Measurements from ENCODE around the gene IL27RA.

The IL27RA gene

DNA sequence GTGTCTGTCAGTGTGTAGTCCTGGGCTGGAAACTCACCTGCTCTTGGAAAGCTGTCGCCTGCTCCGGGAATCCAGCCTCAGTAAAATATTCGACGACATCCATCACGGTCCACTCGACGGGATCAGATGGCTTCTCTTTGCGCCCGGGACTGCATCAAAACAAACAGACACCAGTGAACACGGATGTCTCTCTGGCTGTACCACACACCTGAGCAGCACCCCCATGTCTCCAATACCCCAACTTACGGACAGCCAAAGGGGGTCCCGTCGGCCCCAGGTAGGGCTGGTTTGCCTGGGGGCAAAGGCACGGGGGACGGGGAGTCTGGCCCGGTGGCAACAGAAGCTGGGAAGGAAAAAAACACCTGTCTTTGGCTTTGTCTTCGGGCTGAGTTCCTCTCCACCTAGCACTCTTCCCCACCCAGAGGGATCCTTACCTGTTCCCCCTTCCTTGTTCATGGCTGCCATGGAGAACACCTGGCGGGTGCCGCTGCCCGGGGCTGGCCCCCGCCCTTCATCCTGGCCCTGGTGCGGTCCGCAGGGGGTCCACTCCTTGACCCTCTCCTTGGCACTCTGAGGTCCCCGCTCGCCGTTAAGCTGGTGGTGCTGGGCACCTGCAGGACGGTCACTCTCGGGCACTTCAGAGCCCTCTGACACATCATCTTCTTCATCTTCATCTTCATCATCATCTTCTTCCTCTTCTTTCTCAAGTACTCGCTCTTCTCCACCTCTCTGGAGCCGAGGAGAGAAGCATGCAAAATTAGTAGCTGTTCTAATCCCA lies 57.3 kb downstream of the IL27RA start:
- DNase-seq (ENCODE audit: low spot score), result no peak

DNA sequence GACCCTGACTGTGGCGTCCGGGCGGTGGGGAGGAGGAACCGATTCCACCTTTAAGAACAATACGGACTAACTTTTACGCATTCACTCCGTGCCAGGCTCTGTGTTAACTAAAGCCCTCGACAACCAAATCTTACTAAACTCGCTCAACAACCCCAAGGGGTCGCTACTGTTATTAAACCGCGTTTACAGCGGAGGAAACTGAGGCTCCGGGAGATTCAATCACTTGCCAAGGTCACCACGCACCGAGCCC lies 57.8 kb downstream of the IL27RA start:
- DNase-seq (ENCODE audit: low spot score), result no peak

DNA sequence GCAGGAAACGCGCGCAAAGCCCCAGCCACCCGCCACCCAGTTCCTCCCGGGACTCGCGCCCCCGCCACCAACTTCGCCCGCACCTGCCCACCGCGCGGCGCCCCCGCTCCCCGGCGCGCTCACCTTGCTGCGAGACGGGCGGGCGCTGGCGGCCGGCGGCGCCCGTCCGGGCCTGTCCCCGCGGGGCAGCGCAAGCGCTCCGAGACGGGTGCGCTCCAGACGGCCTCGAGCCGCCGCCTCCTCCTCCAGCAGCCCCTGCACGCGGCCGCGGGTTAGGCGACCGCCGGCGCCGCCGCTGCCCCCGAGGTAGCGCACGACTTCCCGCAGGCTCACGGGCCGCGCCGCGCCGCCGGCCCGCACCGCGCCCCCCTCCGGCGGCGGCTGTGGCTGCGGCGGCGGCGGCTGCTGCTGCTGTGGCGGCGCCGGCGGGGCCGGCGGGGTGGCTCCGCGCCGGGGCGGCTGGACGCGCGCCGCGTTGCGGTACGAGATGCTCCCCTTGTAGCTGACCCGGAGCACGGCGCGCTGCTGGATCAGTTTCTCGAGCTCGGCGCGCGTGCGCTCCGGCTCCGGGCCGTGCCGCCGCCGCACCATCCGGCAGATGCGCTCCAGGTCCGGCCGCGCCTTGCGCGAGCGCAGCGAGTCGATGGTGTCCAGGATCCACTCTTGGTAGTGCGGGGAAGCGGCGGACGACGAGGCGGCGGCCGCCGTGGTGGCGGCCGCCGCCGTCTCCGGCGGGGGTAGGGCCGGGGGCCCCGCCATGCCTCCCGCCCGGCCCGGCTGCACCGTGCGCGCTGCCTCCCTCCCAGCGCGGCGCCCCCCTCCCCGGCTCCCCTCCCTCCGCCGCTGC lies 58.3 kb downstream of the IL27RA start:
- peak; percentile 66 for DNase-seq (ENCODE audit: low spot score)

DNA sequence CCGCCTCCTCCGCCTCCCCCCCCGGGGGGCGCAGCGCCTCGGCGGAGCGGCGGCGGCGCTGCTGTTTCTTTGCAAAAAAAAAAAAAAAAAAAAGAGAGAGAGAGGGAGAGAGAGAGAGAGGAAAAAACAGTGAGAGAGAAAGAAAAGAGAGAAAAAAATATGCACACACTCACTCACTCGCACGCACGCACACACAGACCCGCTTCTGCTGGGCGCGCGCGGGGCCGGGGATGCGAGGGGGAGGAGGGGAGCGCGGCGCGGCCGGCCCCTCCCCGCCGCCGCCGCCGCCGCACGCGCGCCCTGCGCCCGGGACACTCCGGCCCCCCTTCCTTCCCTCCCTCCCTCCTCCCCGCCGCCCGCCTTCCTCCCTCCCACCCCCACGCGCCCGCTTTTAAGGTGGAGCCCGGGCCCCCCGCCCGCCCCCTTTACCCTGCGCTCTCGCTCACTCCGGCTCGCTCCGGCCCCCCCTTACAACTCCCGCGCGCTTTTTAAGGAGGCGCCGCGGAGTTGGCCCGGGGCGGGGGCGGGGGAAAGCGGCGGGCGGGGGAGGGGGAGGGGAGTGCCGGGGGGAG lies 59.0 kb downstream of the IL27RA start, which contains the start of gene SAMD1:
Gene SAMD1, minus strand, starts transcription at position 243 of the 572 bp plus-strand sequence.
- peak; percentile 80 for DNase-seq (ENCODE audit: low spot score)

DNA sequence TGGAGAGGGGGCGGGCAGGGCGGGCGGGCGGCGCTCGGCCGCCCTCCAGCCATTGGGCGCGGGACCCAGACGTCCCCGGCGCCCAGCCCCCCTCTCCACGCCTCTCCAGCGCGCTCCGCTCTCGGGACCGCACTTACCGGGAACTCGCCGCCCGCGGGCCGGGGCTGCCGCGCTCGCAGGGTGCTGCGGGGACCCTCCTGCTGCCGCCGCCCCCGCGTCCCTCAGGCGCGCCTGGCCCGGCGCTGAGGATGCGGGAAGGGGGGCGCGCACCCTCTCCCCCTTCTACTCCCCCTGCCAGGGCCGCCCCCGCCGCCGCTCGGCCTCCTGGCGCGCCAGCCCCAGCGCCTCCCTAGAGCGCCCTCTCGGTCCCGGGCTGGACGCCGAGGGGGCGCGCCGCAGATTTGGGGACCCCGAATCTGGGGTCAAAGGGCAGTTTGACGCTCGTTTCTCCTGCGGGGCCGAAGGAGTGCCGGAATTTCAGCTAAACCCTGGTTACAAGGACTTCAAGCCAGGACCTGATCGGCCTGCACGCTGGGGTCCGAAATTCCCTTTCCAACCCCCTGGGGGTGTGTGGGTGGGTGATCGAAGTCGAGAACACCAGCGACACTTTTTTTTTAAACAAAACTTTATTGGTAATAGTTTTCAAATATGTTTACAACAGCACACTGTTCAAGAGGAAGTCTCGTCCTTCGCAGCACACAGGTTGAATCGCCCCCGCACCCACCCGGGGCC lies 59.7 kb downstream of the IL27RA start:
- peak; percentile 52 for DNase-seq (ENCODE audit: low spot score)

DNA sequence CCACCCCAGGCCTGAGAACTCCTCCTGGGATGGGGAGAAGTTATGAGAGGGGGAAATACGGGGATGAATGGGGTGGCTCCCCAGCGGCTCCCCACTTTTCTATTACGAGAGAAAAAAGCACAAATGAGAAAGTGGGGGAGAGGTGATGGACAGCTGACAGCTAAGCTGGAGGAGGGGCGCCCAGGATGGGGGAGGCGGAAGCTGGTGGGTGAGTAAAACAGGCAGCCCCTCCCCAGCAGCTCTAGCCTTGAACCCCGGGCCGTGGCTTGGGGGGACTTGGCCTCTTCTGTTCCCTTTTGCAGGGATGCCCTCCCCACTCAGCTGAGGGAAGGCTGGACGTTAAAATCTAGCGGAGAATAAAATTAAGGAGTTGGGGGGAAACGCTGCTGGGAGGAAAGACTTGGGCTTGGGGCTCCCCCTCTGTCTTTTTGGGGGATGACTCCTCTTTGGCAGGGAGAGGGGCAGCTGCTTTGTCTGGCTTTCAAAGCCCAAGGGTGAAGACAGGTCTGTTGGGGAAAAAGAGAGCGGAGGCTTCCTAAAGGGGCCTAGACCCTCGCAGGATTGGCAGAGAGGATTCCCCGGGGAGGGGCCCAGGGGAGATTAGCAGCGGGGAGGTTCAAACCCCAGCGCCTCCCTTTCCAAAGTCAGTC lies 60.4 kb downstream of the IL27RA start:
- DNase-seq (ENCODE audit: low spot score), result no peak

DNA sequence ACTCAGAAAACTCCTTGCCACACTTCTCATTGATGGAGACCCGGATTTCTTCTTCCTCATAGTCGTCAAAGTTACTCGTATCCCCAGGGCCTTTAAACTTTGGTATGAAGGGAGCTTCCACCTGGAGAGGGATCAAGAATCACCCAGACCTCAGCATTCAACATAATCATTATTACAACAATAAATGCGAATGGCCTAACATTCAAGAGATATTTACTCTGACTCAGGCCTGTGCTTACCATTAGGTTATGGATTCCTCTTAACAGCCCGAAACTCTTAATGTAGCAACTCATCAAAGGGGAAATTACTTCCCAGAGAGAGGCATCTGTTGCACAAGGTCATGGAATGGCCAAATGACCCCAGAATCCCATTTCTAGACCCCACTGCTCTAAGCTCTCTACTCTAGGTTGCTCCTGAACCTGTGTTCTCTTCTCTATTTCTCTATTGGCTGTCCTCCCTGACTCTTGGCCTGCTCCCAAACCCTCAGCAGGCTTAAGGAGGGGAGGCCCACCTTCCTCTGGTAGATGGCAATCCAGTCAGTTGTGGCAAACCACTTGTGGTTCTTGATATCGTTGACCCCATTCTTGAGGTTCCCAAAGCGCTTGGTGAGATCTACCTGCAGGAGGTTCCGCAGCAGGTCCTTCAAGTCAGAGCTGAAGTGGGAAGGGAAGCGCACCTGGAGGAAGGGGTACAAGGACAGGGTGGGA lies 61.7 kb downstream of the IL27RA start:
- DNase-seq (ENCODE audit: low spot score), result no peak

DNA sequence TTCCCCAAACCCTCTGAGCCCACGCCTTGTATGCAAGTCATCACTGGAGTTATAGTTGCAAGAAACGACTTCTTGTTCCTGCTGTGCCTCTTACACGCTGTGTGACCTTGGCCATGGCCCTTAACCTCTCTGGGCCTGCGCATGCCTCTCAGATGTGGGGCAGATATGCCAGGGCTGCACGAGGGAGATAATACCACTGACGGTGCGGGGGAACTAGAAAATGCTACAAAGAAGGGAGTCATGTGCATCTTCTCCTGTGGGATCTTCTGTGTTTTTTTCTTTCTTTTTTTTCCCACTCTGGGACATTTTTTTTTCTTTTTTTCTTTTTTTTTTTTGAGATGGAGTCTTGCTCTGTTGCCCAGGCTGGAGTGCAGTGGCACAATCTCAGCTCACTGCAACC lies 63.3 kb downstream of the IL27RA start:
- DNase-seq (ENCODE audit: low spot score), result no peak

DNA sequence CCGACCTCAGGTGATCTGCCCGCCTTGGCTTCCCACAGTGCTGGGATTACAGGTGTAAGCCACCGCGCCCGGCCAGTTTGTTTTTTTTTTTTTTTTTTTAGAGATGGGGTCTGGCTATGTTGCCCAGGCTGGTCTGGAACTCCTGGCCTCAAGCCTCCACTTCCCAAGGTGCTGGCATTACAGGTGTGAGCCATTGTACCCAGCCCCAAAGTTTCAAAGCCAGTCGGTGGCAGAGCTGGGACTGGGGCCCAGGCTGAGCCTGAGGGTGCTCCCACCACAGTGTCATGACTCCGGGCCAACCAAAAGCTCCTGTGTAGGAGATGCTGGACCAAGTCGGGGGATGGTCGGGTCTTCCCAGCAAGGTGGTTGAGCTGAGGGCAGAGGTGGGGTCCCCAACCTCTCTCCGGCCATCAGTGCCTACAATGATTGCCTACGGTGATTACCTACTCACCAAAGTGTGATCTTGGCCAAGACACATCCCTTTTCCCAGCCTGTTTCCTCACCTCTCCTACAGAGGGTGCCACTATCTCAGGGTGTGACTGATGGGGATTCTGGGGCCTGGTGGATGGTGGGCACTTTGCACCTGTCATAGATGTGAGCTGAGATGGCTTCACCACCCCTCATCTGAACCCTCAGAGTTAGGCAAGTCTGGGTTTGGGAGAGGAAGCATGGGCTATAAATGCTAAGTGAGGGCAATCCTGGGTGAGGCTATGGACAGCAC lies 64.9 kb downstream of the IL27RA start:
- no peak for DNase-seq (ENCODE audit: low spot score)

DNA sequence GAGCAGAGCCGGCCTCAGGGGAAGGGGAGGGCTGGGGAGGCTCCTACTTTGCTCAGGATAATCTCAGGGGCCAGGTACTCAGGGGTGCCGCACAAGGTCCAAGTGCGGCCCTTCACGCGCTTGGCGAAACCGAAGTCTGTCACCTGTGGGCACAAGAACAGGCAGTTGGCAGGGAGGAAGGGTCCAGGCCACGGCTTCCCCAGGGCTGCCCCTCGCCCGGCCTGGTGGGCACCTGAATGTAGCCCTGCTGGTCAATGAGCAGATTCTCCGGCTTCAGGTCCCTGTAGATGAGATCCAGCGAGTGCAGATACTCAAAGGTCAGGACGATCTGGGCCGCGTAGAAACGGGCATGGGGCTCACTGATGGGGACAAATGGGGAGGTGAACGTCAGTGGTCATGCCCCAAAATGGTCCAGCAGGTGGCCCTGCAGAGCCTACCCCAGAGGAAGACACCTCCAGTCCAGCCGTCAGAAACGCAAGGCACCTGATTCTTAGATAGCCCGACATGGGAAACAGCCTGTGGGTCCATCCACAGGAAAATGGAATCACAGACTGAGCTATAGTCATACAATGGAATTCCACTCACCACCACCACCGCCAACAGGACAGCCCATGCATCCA lies 66.1 kb downstream of the IL27RA start:
- DNase-seq (ENCODE audit: low spot score), result no peak

DNA sequence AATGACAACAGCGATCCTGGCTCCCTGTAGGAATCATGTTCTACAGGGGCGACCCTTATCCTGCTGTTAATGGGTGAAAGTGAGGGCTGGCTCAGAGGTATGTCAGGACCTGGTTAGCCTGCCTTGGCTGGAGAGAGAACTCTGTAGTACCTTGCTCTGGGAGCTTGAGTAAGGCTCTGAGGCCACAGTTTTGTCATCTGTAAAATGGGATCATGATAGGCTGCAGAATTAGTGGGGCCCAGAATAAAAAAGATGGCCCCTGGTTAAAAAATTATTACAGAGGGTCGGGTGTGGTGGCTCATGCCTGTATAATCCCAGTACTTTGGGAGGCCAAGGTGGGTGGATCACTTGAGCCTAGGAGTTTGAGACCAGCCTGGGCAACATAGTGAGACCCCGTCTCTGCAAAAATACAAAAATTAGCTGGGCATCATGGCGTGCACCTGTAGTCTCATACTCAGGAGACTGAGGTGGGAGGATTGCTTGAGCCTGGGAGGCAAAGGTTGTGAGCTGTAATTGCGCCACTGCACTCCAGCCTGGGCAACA lies 69.5 kb downstream of the IL27RA start:
- DNase-seq (ENCODE audit: low spot score), result no peak

DNA sequence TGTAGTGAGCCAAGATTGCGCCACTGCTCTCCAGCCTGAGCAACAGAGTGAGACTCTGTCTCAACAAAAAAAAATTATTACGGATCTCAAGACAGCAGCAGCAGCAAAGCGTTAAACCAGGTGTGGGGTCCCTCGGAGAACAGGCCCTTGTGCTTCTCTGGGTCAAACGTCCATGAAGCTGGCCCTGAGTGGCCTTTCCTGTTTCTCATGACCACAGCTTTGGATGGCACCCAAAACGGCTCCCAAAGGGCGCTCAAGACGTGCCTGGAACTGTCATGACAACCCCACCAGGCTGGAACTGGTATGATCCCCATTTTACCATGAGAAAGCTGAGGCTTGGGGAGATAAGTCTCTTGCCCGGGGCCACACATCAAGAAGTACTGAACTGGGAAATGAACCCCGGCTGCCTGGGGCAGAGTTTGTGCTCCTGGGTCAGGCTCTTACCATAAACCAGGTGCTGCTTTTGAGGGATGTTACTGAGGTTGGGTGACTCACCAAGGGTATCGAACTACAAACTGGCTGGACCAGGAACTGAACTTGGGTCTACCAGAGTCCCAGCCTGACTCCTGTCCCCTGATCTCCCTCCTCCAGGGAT lies 70.6 kb downstream of the IL27RA start:
- no peak for DNase-seq (ENCODE audit: low spot score)

DNA sequence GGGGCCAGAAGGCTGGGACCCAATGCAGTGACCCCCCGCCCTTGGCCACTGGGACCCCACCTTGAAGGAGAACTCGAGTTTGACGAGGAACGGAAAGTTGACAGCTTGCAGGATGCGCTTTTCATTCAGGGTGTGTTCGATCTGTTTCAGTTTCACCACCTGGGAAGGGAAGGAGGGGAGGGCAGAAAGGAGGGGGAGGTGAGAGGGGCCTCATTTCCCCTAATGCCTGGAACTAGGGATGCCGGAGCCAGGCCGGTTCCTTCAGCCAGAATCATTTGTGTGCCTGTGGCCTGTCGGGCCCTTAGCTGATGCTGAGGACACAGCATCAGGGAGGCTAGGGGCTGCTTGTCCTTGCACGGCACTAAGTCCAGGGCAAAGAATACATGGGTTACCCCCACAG lies 71.2 kb downstream of the IL27RA start:
- DNase-seq (ENCODE audit: low spot score), result no peak

Measured in kidney tubule cell (primary cell).